ENCODE results near the gene CACNA2D2.

DNA sequence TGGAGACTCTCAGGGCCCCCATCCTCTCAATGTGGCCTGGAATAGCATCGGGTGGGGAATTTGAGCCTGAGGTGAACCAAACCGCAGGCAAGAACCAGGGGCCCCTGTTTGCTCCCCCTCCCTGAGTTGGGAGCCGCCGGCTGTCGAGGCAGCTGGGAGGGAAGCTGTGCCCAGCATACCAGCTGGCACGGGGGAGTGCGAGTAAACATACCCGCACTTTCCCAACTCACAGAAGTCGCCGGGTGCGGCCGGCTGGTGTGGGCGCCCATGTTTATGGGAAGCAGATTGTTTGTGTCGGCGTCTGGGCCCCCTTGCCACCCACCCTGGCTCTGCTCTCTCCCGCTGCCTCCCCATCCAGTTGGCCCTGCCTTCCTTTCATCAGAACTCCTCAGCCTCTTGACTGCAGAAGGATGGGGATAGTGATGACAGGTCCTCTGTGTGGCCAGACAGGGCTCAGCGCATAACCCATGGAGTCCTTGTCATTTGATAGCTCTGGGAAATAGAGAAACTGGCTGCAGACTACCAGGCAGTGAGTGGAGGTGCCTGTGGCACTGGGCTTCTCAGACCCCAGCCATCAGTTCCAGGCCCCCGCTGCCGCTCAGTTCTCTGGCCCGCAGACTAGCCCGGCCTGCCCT is 60.4 kb downstream of the CACNA2D2 start:
- TF ChIP-seq, protein P1, sequence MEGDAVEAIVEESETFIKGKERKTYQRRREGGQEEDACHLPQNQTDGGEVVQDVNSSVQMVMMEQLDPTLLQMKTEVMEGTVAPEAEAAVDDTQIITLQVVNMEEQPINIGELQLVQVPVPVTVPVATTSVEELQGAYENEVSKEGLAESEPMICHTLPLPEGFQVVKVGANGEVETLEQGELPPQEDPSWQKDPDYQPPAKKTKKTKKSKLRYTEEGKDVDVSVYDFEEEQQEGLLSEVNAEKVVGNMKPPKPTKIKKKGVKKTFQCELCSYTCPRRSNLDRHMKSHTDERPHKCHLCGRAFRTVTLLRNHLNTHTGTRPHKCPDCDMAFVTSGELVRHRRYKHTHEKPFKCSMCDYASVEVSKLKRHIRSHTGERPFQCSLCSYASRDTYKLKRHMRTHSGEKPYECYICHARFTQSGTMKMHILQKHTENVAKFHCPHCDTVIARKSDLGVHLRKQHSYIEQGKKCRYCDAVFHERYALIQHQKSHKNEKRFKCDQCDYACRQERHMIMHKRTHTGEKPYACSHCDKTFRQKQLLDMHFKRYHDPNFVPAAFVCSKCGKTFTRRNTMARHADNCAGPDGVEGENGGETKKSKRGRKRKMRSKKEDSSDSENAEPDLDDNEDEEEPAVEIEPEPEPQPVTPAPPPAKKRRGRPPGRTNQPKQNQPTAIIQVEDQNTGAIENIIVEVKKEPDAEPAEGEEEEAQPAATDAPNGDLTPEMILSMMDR (conservative IDR thresholded peaks at IDR 0.05; ENCODE audit: low read length), result no peak
- no peak for TF ChIP-seq EZH2phosphoT487 (IDR thresholded peaks at IDR 0.05; ENCODE audit: borderline replicate concordance)
